H1 (cell line): ENCODE results near the gene RBP3. TPM values are rescaled to one million over a fixed set of nuclear protein-coding genes. Genes with fewer than 3 reads are reported as not detected.

Source experiments
- CTCF ChIA-PET: fragments of 300-600 bp; sonication (Branson Sonifier 250); formaldehyde crosslinking; loops from one replicate; lab custom pipeline; 2021; ENCODE audit not compliant: partially characterized antibody; lab: Charles Lee
- POLR2A ChIA-PET: fragments of 300-600 bp; sonication (Branson Sonifier 250); formaldehyde crosslinking; loops from one replicate; lab custom pipeline; 2021; ENCODE audit warnings: inconsistent platforms; ENCODE audit not compliant: partially characterized antibody; lab: Charles Lee
- DNase-seq, 2 experiments: peaks; one replicate each; pipeline versions ENCODE4 v3.0.0 to v3.0.0-alpha.2; 2010 to 2022; ENCODE audit warnings: low spot score in 2 of 2, low read depth in 1 of 2, mixed read lengths in 1 of 2
- FAIRE-seq: peaks from 2 replicates; lab custom pipeline; 2011; peaks lifted over from hg19 to GRCh38; lab: Jason Lieb, UNC
- H2AFZ ChIP-seq: 2 replicates; pipeline ENCODE4 v1.8.1; 2012; ENCODE audit warnings: low read length, inconsistent platforms
- H2AK5ac ChIP-seq: 2 replicates; pipeline ENCODE4 v1.6.1; 2013; ENCODE audit warnings: low read depth, low read length
- H2BK120ac ChIP-seq: replicated peaks from 2 replicates; pipeline ENCODE3; 2013; ENCODE audit warnings: low read depth, low read length, inconsistent platforms
- H2BK12ac ChIP-seq: 2 replicates; pipeline ENCODE4 v1.6.1; 2013; ENCODE audit warnings: low read depth, low read length
- H2BK15ac ChIP-seq: 2 replicates; pipeline ENCODE4 v1.6.1; 2013; ENCODE audit warnings: low read length
- H2BK20ac ChIP-seq: 2 replicates; pipeline ENCODE4 v1.6.1; 2013; ENCODE audit warnings: low read length
- H2BK5ac ChIP-seq: 2 replicates; pipeline ENCODE4 v1.6.1; 2013; ENCODE audit warnings: low read depth, low read length
- H3K14ac ChIP-seq: 2 replicates; pipeline ENCODE4 v1.6.1; 2013; ENCODE audit warnings: inconsistent platforms; ENCODE audit not compliant: insufficient read length
- H3K18ac ChIP-seq: 2 replicates; pipeline ENCODE4 v1.6.1; 2013; ENCODE audit warnings: low read length; ENCODE audit errors: extremely low read depth
- H3K23ac ChIP-seq: 2 replicates; pipeline ENCODE4 v1.6.1; 2013; ENCODE audit warnings: inconsistent platforms; ENCODE audit not compliant: insufficient read length
- H3K23me2 ChIP-seq: 2 replicates; pipeline ENCODE4 v1.6.1; 2013; ENCODE audit warnings: low read depth, low read length
- H3K27ac ChIP-seq: 2 replicates; pipeline ENCODE4 v1.6.1; 2011; ENCODE audit warnings: low read depth, low read length, inconsistent platforms
- H3K27me3 ChIP-seq, 4 experiments: replicated peaks in 1 of 4; 1 replicate in 1 of 4; 2 replicates in 3 of 4; pipeline versions ENCODE4 v1.6.1 to v1.8.1; 2011 to 2013; ENCODE audit warnings: low read length in 3 of 4, mild to moderate bottlenecking in 3 of 4, inconsistent platforms in 2 of 4, mixed read lengths in 2 of 4, moderate library complexity in 1 of 4; ENCODE audit not compliant: control insufficient read depth in 3 of 4, insufficient read depth in 3 of 4; ENCODE audit errors: extremely low read depth in 1 of 4
- H3K36me3 ChIP-seq, 4 experiments: 2 replicates each; pipeline versions ENCODE4 v1.6.1 to v1.8.1; 2011 to 2013; ENCODE audit warnings: mild to moderate bottlenecking in 4 of 4, low read length in 3 of 4, moderate library complexity in 2 of 4, control low read depth in 1 of 4, inconsistent platforms in 1 of 4; ENCODE audit not compliant: insufficient read depth in 4 of 4, control insufficient read depth in 2 of 4
- H3K4ac ChIP-seq: replicated peaks from 2 replicates; pipeline ENCODE3; 2013; ENCODE audit warnings: low read length, low read depth, mixed read lengths, inconsistent platforms; ENCODE audit not compliant: insufficient read length
- H3K4me1 ChIP-seq, 4 experiments: replicated peaks in 1 of 4; 1 replicate in 1 of 4; 2 replicates in 3 of 4; pipeline versions ENCODE4 v1.6.1 to v1.8.1; 2011 to 2013; ENCODE audit warnings: low read length in 3 of 4, inconsistent platforms in 2 of 4, mixed read lengths in 1 of 4; ENCODE audit not compliant: insufficient read depth in 4 of 4, control insufficient read depth in 3 of 4
- H3K4me2 ChIP-seq, 2 experiments: 2 replicates each; pipeline versions ENCODE4 v1.6.1 to v1.8.1; 2011 to 2013; ENCODE audit warnings: low read depth in 2 of 2, low read length in 2 of 2, control low read depth in 1 of 2, inconsistent platforms in 1 of 2, mild to moderate bottlenecking in 1 of 2; ENCODE audit not compliant: insufficient read depth in 1 of 2
- H3K4me3 ChIP-seq, 4 experiments: fragments of 200-600, 300-600 bp in 1 of 4; sonication (generic), shearing (Covaris generic), sonication (Bioruptor Twin) in 1 of 4; 2 replicates each; pipeline versions ENCODE4 v1.5.1 to v1.8.1; 2011 to 2016; ENCODE audit warnings: low read length in 4 of 4, low read depth in 3 of 4, control low read depth in 2 of 4, inconsistent platforms in 2 of 4, mild to moderate bottlenecking in 2 of 4, mixed read lengths in 1 of 4, moderate library complexity in 1 of 4; ENCODE audit not compliant: insufficient read depth in 2 of 4; ENCODE audit errors: extremely low read depth in 1 of 4
- H3K56ac ChIP-seq: replicated peaks from 2 replicates; pipeline ENCODE3; 2013; ENCODE audit warnings: low read depth, mild to moderate bottlenecking, mixed read lengths, low read length, inconsistent platforms; ENCODE audit not compliant: insufficient read length
- H3K79me1 ChIP-seq: 2 replicates; pipeline ENCODE4 v1.6.1; 2013; ENCODE audit warnings: low read depth, low read length, control low read depth
- H3K79me2 ChIP-seq, 2 experiments: 2 replicates each; pipeline versions ENCODE4 v1.6.1 to v1.8.1; 2012 to 2013; ENCODE audit warnings: low read length in 2 of 2, mild to moderate bottlenecking in 2 of 2, inconsistent platforms in 1 of 2; ENCODE audit not compliant: insufficient read depth in 2 of 2, control insufficient read depth in 1 of 2
- H3K9ac ChIP-seq, 4 experiments: replicated peaks in 1 of 4; 1 replicate in 1 of 4; 2 replicates in 3 of 4; pipeline versions ENCODE4 v1.6.1 to v1.8.1; 2011 to 2013; ENCODE audit warnings: low read depth in 3 of 4, low read length in 3 of 4, control low read depth in 2 of 4, mild to moderate bottlenecking in 2 of 4, moderate library complexity in 2 of 4, inconsistent platforms in 1 of 4; ENCODE audit errors: extremely low read depth in 1 of 4
- H3K9me3 ChIP-seq, 2 experiments: 2 replicates each; pipeline versions ENCODE4 v1.6.1 to v1.8.1; 2012 to 2013; ENCODE audit warnings: mild to moderate bottlenecking in 2 of 2, moderate library complexity in 2 of 2, control low read depth in 1 of 2, inconsistent platforms in 1 of 2, low read depth in 1 of 2, low read length in 1 of 2, mixed read lengths in 1 of 2; ENCODE audit not compliant: insufficient read depth in 2 of 2
- H4K20me1 ChIP-seq, 2 experiments: replicated peaks in 1 of 2; 2 replicates each; pipeline versions ENCODE3 to v1.8.1; 2011 to 2013; ENCODE audit warnings: inconsistent platforms in 2 of 2, low read length in 2 of 2, mild to moderate bottlenecking in 1 of 2; ENCODE audit not compliant: insufficient read depth in 2 of 2, control insufficient read depth in 1 of 2
- H4K5ac ChIP-seq: 2 replicates; pipeline ENCODE4 v1.6.1; 2013; ENCODE audit warnings: low read length, low read depth, mixed read lengths, inconsistent platforms; ENCODE audit not compliant: insufficient read length
- H4K8ac ChIP-seq: 2 replicates; pipeline ENCODE4 v1.8.0; 2013; ENCODE audit warnings: mild to moderate bottlenecking, moderate library complexity, low read length, inconsistent platforms; ENCODE audit not compliant: insufficient read depth; ENCODE audit errors: extremely low read depth
- H4K91ac ChIP-seq: replicated peaks from 2 replicates; pipeline ENCODE3; 2013; ENCODE audit warnings: low read length, mixed read lengths, inconsistent platforms; ENCODE audit not compliant: insufficient read length
- CREB1 ChIP-seq: IDR thresholded peaks from 2 replicates; pipeline ENCODE4 v1.6.1; 2012; ENCODE audit warnings: inconsistent platforms
- HDAC6 ChIP-seq: IDR thresholded peaks from one replicate; pipeline ENCODE4 v1.7.1; 2012; ENCODE audit warnings: low read depth, mild to moderate bottlenecking, inconsistent platforms, low read length, moderate library complexity
- JUND ChIP-seq: IDR thresholded peaks from 2 replicates; pipeline ENCODE4 v1.6.1; 2011; ENCODE audit warnings: mild to moderate bottlenecking, improper control_type of control experiment, low read length
- RAD21 ChIP-seq, 2 experiments: IDR thresholded peaks in 1 of 2; conservative IDR thresholded peaks in 1 of 2; 2 replicates each; pipeline ENCODE4 v1.6.1; 2011; ENCODE audit warnings: low read depth in 2 of 2, low read length in 2 of 2, improper control_type of control experiment in 1 of 2, inconsistent platforms in 1 of 2, mild to moderate bottlenecking in 1 of 2, moderate library complexity in 1 of 2
- WGBS, 2 experiments: shearing (Covaris generic) in 1 of 2; methylation state at CpG; one replicate each; pipeline versions ENCODE4 v1.1.6 to v1.1.7; 2013 to 2015; ENCODE audit warnings: low lambda C conversion rate in 2 of 2, mixed read lengths in 2 of 2, inconsistent platforms in 1 of 2, low coverage in 1 of 2, missing lambda C conversion rate in 1 of 2; ENCODE audit not compliant: insufficient replicate concordance in 2 of 2, insufficient coverage in 1 of 2, insufficient read length in 1 of 2; ENCODE audit errors: extremely low coverage in 1 of 2, missing lambda C conversion rate in 1 of 2; 5-methylcytosine and 5-hydroxymethylcytosine counted together
- polyA plus RNA-seq, 7 experiments: library from polyadenylated mRNA; depleted of rRNA in 3 of 7; stranded (reverse) in 5 of 7; unstranded in 2 of 7; fragments of >200 nt in 5 of 7; fragments of 200-250 nt in 2 of 7; gene quantifications; 1 replicate in 5 of 7; 2 replicates in 1 of 7; 4 replicates in 1 of 7; pipeline versions ENCODE4 v1.2.1 to v1.2.3, GENCODE V29; 2011 to 2013; ENCODE audit warnings: missing spikeins in 2 of 7, mixed read lengths in 2 of 7
- total RNA-seq: library from RNA; stranded (reverse); fragmentation: NEBNext Ultra II Directional; extraction: Animal tissue kit (Norgen Biotek cat#: 25700); gene quantifications from 2 replicates; pipeline ENCODE4 v1.2.1, GENCODE V29; 2021
- TF ChIP-seq, protein P1 (sequence below): IDR thresholded peaks from 2 replicates; pipeline ENCODE4 v1.6.1; 2012; ENCODE audit warnings: low read length, inconsistent platforms
- TF ChIP-seq, protein P2 (sequence below), 3 experiments: IDR thresholded peaks; 1 replicate in 2 of 3; 2 replicates in 1 of 3; pipeline versions ENCODE4 v1.5.1 to v1.6.1; 2011; ENCODE audit warnings: low read length in 3 of 3, mild to moderate bottlenecking in 3 of 3, inconsistent platforms in 2 of 3, low read depth in 1 of 3, moderate library complexity in 1 of 3; ENCODE audit not compliant: insufficient read depth in 1 of 3; ENCODE audit errors: control extremely low read depth in 1 of 3

Gene RBP3
- total and polyA plus RNA-seq, 2 of the 8 experiments (the other 6 are each of a cell fraction or from before 2014, with no cell fraction given) = not detected

DNA sequence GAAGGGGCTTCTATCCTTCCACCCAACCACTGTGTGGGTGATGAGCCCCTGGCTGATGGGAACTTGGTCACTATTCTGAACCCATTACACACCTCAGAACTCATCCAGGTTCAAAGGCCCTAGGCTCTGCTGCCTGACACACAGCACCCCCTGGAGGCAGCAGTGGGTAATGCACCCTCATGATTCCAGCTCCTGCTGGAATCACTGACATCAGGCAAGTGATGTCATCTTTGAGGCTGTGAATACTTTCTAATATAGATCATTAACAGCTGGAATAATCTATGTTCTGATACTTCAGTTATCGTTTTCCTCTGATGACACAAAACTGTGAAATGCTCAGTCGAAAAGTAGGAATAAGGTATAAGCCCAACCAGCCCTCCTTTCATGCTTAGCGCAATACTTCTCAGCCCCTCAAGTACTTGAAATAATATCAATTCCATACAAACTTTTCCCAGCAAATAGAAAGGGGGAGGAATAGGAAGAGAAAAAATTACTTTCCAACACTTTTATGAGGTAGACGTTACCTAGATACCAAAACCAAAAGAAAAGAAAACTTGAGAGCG lies 7.5 kb upstream of the RBP3 start:
- Histone ChIP-seq H2BK20ac (no peak overlapping the region), H2BK15ac (no peak overlapping the region), H3K36me3 (no peaks in the 10 kb centered on the region)

More for the DNA sequence above, 7.5 kb upstream of the RBP3 start:
- H3K4me1 ChIP-seq = peaks cover 0 to 3% (median under 1%) of the 10 kb centered on the region in 4 experiments; a peak in 3 of 7 replicates
- H3K79me1 ChIP-seq = no peaks in the 10 kb centered on the region
- H3K23me2 ChIP-seq = no peaks in the 10 kb centered on the region
- H3K27me3 ChIP-seq = no peaks in the 10 kb centered on the region
- no peak overlapping the region for H3K14ac ChIP-seq
- H3K9me3 ChIP-seq = no peaks in the 10 kb centered on the region
- H3K27ac ChIP-seq = no peak overlapping the region
- no peak overlapping the region for H3K23ac ChIP-seq
- no peak overlapping the region for H4K5ac ChIP-seq
- H2BK5ac ChIP-seq = no peak overlapping the region
- TF ChIP-seq HDAC6 (no peak), JUND (peak; percentile 71), RAD21 (IDR thresholded peaks at IDR 0.05 in 1 of 2, conservative IDR thresholded peaks at IDR 0.05 in 1 of 2; ENCODE audit: low read depth in 2 of 2, low read length in 2 of 2) (peak; percentile 73 to 79), CREB1 (peak; percentile 38; the same call in 1 of the 2 replicates)
- TF ChIP-seq, protein P1, sequence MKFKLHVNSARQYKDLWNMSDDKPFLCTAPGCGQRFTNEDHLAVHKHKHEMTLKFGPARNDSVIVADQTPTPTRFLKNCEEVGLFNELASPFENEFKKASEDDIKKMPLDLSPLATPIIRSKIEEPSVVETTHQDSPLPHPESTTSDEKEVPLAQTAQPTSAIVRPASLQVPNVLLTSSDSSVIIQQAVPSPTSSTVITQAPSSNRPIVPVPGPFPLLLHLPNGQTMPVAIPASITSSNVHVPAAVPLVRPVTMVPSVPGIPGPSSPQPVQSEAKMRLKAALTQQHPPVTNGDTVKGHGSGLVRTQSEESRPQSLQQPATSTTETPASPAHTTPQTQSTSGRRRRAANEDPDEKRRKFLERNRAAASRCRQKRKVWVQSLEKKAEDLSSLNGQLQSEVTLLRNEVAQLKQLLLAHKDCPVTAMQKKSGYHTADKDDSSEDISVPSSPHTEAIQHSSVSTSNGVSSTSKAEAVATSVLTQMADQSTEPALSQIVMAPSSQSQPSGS = 0 out of 2 replicates have a peak, but pooled peaks have one; percentile 59
- TF ChIP-seq, protein P2, sequence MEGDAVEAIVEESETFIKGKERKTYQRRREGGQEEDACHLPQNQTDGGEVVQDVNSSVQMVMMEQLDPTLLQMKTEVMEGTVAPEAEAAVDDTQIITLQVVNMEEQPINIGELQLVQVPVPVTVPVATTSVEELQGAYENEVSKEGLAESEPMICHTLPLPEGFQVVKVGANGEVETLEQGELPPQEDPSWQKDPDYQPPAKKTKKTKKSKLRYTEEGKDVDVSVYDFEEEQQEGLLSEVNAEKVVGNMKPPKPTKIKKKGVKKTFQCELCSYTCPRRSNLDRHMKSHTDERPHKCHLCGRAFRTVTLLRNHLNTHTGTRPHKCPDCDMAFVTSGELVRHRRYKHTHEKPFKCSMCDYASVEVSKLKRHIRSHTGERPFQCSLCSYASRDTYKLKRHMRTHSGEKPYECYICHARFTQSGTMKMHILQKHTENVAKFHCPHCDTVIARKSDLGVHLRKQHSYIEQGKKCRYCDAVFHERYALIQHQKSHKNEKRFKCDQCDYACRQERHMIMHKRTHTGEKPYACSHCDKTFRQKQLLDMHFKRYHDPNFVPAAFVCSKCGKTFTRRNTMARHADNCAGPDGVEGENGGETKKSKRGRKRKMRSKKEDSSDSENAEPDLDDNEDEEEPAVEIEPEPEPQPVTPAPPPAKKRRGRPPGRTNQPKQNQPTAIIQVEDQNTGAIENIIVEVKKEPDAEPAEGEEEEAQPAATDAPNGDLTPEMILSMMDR (IDR thresholded peaks at IDR 0.05; ENCODE audit: control extremely low read depth in 1 of 3, insufficient read depth in 1 of 3, low read depth in 1 of 3, low read length in 3 of 3) = peak; percentile 77 to 98 (median 96)
- no peak overlapping the region for H4K91ac ChIP-seq
- H3K56ac ChIP-seq = no peak overlapping the region
- WGBS, 2 experiments = 68% methylated on average over 5 of the region's 5 CpGs; no CpG with 5 or more reads in 1 of the 2 experiments
- H3K18ac ChIP-seq = no peak overlapping the region
- H2BK120ac ChIP-seq = no peak overlapping the region
- no peak overlapping the region; the same call in 1 of the 2 replicates for H4K8ac ChIP-seq
- peak; percentile 51 to 95 for DNase-seq
- peak overlapping the region; percentile 89; the same call in 1 of the 2 replicates for H2AFZ ChIP-seq
- no peak overlapping the region for H3K4me3 ChIP-seq
- no peak for FAIRE-seq
- no peak overlapping the region for H2BK12ac ChIP-seq
- no peak overlapping the region for H3K9ac ChIP-seq
- no peak overlapping the region for H2AK5ac ChIP-seq
- POLR2A ChIA-PET = no interaction called here
- CTCF ChIA-PET = interaction anchor here (0.6 to 14.6 kb wide), 24 partner anchors 11 to 348 kb away, joined by 3 to 132 read pairs (median 4); partner anchors contain the start of genes GDF10 and GDF2
- H3K79me2 ChIP-seq = no peaks in the 10 kb centered on the region
- H3K4me2 ChIP-seq = no peak overlapping the region
- H3K4ac ChIP-seq = no peak overlapping the region
- H4K20me1 ChIP-seq = no peaks in the 10 kb centered on the region
